Testis (tissue), 2 donors: ENCODE results near the gene SCAMP1.

Experiments
- CTCF ChIP-seq, 3 experiments: fragments of 450-650 bp in 2 of 3; fragments of 200-600 bp in 1 of 3; sonication (generic) in 1 of 3; IDR thresholded peaks; one replicate each; pipeline ENCODE4 v1.5.1; 2016 to 2019; ENCODE audit warnings: antibody characterized with exemption in 3 of 3, mild to moderate bottlenecking in 2 of 3, moderate library complexity in 1 of 3
- POLR2A ChIP-seq: fragments of 450-650 bp; IDR thresholded peaks from one replicate; pipeline ENCODE4 v1.6.1; 2017; ENCODE audit warnings: antibody characterized with exemption, mild to moderate bottlenecking, moderate library complexity

GRCh38 chr5:78514427-78515330 lies 154.3 kb downstream of the SCAMP1 start:
- no peak for TF ChIP-seq CTCF (IDR thresholded peaks at IDR 0.05)
- TF ChIP-seq POLR2A: no peak
